ENCODE data around the gene RTL1. TPM values are rescaled to one million over a fixed set of nuclear protein-coding genes. Genes with fewer than 3 reads are reported as not detected.

Gene RTL1
- total RNA-seq, 1 experiment from 2014 or later = not detected

DNA sequence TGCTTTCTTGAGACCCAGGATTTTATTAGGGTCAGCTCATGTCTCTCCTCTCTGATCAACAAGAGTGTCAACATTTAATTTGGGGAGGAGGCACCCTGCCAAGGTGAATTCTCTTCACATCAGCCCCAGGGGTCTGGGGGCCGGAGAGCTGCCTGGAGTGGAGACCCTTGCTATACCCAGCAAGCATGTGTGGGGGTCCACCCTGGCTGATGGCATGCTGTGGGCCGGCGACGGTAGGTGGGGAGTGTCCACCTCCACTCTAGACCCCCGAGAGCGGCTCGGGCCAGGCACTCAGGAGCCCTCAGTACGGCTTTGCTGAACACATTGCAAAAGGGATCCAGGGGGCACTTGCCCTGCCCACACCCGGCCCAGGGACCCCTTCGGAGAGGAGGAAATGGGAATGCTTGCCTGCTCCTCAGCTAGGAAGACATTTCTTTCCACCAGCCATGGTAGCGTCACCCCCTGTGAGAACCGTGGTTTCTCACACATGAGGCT is 67.2 kb downstream of the RTL1 start:
- H3K23ac ChIP-seq (ENCODE audit: insufficient read length, low read depth, low read length) = no peak overlapping the region
- no peak overlapping the region for H3K4me2 ChIP-seq (ENCODE audit: insufficient read depth, insufficient read length, low read length)
- TF ChIP-seq, protein P1, sequence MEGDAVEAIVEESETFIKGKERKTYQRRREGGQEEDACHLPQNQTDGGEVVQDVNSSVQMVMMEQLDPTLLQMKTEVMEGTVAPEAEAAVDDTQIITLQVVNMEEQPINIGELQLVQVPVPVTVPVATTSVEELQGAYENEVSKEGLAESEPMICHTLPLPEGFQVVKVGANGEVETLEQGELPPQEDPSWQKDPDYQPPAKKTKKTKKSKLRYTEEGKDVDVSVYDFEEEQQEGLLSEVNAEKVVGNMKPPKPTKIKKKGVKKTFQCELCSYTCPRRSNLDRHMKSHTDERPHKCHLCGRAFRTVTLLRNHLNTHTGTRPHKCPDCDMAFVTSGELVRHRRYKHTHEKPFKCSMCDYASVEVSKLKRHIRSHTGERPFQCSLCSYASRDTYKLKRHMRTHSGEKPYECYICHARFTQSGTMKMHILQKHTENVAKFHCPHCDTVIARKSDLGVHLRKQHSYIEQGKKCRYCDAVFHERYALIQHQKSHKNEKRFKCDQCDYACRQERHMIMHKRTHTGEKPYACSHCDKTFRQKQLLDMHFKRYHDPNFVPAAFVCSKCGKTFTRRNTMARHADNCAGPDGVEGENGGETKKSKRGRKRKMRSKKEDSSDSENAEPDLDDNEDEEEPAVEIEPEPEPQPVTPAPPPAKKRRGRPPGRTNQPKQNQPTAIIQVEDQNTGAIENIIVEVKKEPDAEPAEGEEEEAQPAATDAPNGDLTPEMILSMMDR (conservative IDR thresholded peaks at IDR 0.05) = no peak
- H3K9ac ChIP-seq (ENCODE audit: extremely low read depth, insufficient read length, low read length) = no peak overlapping the region
- H3K56ac ChIP-seq (ENCODE audit: insufficient read length, low read depth, low read length) = no peak overlapping the region
- H2BK5ac ChIP-seq (ENCODE audit: insufficient read length, low read length) = no peak overlapping the region
- H2BK120ac ChIP-seq (ENCODE audit: low read depth, low read length, poor library complexity, severe bottlenecking) = no peak overlapping the region
- no peak overlapping the region for H2BK12ac ChIP-seq (ENCODE audit: insufficient read length, low read depth, low read length)
- H3K79me2 ChIP-seq (ENCODE audit: insufficient read depth, low read length) = no peaks in the 10 kb centered on the region
- no peak overlapping the region for H2AFZ ChIP-seq (ENCODE audit: low read length)
- peaks cover 8% of the 10 kb centered on the region for H3K27me3 Mint-ChIP-seq (ENCODE audit: low read depth)
- no peak overlapping the region for H3K18ac ChIP-seq (ENCODE audit: insufficient read length, low read depth, low read length)
- H3K9me3 ChIP-seq (ENCODE audit: control insufficient read depth, low read depth, low read length) = no peaks in the 10 kb centered on the region
- no peak overlapping the region for H4K5ac ChIP-seq (ENCODE audit: insufficient read length, low read depth, low read length)
- H3K27ac ChIP-seq (ENCODE audit: insufficient read length, low read depth, low read length) = no peak overlapping the region
- H2AK5ac ChIP-seq (ENCODE audit: insufficient read length, low read length) = no peak overlapping the region
- H4K20me1 ChIP-seq (ENCODE audit: control insufficient read depth, insufficient read depth, insufficient read length) = no peaks in the 10 kb centered on the region
- no peak overlapping the region for H3K4me3 Mint-ChIP-seq
- no peak overlapping the region for H3K4ac ChIP-seq (ENCODE audit: low read depth, low read length)
- no peaks in the 10 kb centered on the region for H3K27me3 ChIP-seq (ENCODE audit: insufficient read depth, low read length)
- no peaks in the 10 kb centered on the region for H3K79me1 ChIP-seq (ENCODE audit: insufficient read depth, low read depth, low read length, poor library complexity, severe bottlenecking)
- H2BK15ac ChIP-seq (ENCODE audit: low read depth, low read length) = no peak overlapping the region
- H3K23me2 ChIP-seq (ENCODE audit: insufficient read length, low read depth, low read length, poor library complexity, severe bottlenecking) = no peaks in the 10 kb centered on the region
- H3T11ph ChIP-seq (ENCODE audit: low read length) = no peak overlapping the region
- no peak overlapping the region for H4K8ac ChIP-seq (replicated peaks; ENCODE audit: insufficient read length, low read depth, low read length)
- no CpG with 5 or more reads among the region's 12 CpGs for WGBS (ENCODE audit: extremely low coverage, insufficient read length, low lambda C conversion rate)
- H3K36me3 Mint-ChIP-seq (ENCODE audit: insufficient read depth in 1 of 3, low read depth in 3 of 3) = no peaks in the 10 kb centered on the region
- no peak overlapping the region for H4K91ac ChIP-seq (ENCODE audit: insufficient read length, low read depth, low read length)
- no peak overlapping the region for H2BK20ac ChIP-seq (ENCODE audit: low read depth, low read length, poor library complexity, severe bottlenecking)
- H3K4me1 ChIP-seq (ENCODE audit: insufficient read depth, low read length) = peaks cover 10% of the 10 kb centered on the region; the same call in 1 of the 2 replicates
- no peak overlapping the region for H3K14ac ChIP-seq (ENCODE audit: insufficient read depth, low read length)
- H3K27ac Mint-ChIP-seq = peak overlapping the region in 1 of 3 experiments; percentile 34; a peak in 2 of 7 replicates
- DNase-seq = no peak
- peaks cover 2 to 3% of the 10 kb centered on the region in 2 experiments; a peak in 3 of 5 replicates for H3K9me3 Mint-ChIP-seq
- peaks cover 51 to 68% of the 10 kb centered on the region in 2 experiments for H3K4me1 Mint-ChIP-seq

All from H9 (cell line).